Brain microvascular endothelial cell (primary cell): ENCODE data around the gene YTHDF1.
"Not testable (repeated sequence)": the region's sequence is repeated elsewhere in the genome, so short reads cannot be mapped to it uniquely, and the experiment has no call there.

Source experiments
- DNase-seq: peaks from one replicate; pipeline ENCODE4 v3.0.0-alpha.2; 2020
- H3K27ac ChIP-seq: fragments of 250-450 bp; sonication (Bioruptor Pico); 2 replicates; pipeline ENCODE4 v1.5.1; 2020; ENCODE audit warnings: mild to moderate bottlenecking, moderate library complexity
- H3K27me3 ChIP-seq: fragments of 250-450 bp; sonication (Bioruptor Pico); replicated peaks from 2 replicates; pipeline ENCODE4 v1.5.1; 2020; ENCODE audit warnings: mild to moderate bottlenecking
- H3K36me3 ChIP-seq: fragments of 250-450 bp; sonication (Bioruptor Pico); replicated peaks from 2 replicates; pipeline ENCODE4 v1.5.1; 2020; ENCODE audit warnings: mild to moderate bottlenecking
- H3K4me3 ChIP-seq: 2 replicates; pipeline ENCODE4 v1.5.1; 2011; ENCODE audit warnings: low read depth, mild to moderate bottlenecking, control low read depth, low read length, moderate library complexity
- in situ Hi-C: cut with HindIII; loops from 2 replicates; pipeline ENCODE4 v1.10.0; 2017; ENCODE audit warnings: low sequenced_read_pairs, low pct_ligation_motif_present
- TF ChIP-seq, protein P1 (sequence below): IDR thresholded peaks from 2 replicates; pipeline ENCODE4 v1.5.1; 2011; ENCODE audit warnings: low read depth, mild to moderate bottlenecking, moderate library complexity, low read length, control low read depth, inconsistent platforms; ENCODE audit errors: missing control alignments

YTHDF1 gene

DNA sequence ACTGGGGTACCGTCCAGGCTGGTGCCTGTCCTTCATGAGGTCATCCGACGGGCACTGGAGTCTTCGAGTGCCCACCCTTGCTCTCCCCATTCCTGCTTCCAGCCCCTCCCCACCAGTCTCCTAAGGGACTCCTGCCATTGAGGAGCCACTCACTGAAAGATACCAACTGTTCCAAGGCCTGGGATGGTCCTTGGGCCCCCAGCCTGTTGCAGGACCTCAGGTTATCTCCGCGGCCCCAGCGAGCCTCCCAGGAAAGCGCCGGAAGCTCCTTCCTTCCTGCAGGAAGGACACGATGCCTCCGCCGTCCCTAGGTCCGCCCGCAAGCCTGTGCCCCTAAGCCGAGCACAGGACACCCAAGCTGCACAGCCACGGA lies 37.1 kb upstream of the YTHDF1 start:
- TF ChIP-seq, protein P1, sequence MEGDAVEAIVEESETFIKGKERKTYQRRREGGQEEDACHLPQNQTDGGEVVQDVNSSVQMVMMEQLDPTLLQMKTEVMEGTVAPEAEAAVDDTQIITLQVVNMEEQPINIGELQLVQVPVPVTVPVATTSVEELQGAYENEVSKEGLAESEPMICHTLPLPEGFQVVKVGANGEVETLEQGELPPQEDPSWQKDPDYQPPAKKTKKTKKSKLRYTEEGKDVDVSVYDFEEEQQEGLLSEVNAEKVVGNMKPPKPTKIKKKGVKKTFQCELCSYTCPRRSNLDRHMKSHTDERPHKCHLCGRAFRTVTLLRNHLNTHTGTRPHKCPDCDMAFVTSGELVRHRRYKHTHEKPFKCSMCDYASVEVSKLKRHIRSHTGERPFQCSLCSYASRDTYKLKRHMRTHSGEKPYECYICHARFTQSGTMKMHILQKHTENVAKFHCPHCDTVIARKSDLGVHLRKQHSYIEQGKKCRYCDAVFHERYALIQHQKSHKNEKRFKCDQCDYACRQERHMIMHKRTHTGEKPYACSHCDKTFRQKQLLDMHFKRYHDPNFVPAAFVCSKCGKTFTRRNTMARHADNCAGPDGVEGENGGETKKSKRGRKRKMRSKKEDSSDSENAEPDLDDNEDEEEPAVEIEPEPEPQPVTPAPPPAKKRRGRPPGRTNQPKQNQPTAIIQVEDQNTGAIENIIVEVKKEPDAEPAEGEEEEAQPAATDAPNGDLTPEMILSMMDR = no peak
- in situ Hi-C loops = no loop called here
- Histone ChIP-seq H3K27me3 (peaks cover 36% of the 10 kb centered on the region), H3K4me3 (no peak overlapping the region), H3K36me3 (no peaks in the 10 kb centered on the region), H3K27ac (no peak overlapping the region)
- DNase-seq = no peak

DNA sequence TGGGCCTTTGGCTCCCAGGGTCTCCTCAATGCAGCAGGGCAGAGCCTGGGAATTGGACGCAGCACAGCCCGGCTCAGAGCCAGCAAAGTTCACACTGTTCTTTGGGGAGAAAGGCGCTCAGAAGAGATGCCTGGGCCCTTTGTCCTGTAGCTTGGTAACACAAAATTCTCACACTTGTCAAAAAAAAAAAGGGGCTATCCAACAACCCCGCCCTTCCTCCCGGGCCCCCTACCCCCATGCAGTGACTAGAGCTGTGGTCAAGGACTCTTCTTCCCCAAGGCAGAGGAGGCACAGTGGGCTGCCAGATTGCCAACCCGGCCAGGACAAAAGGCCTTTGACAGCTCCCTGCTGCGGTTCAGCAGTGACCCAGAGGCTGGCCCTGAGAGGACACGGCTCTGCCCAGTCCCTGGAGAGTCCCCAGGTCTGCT lies 36.4 kb upstream of the YTHDF1 start:
- TF ChIP-seq, protein P1 = no peak
- Histone ChIP-seq H3K36me3 (no peaks in the 10 kb centered on the region), H3K27ac (no peak overlapping the region), H3K4me3 (no peak overlapping the region), H3K27me3 (peaks cover 36% of the 10 kb centered on the region)
- DNase-seq = no peak
- in situ Hi-C loops = no loop called here

DNA sequence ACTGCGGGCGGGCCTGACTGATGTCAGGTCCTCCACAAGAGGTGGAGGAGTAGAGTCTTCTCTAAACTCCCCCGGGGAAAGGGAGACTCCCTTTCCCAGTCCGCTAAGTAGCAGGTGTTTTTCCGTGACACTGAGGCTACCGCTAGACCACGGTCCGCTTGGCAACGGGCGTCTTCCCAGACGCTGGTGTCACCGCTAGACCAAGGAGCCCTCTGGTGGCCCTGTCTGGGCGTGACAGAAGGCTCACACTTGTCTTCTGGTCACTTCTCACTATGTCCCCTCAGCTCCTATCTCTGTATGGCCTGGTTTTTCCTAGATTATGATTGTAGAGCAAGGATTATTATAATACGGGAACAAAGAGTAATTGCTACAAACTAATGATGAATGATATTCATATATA lies 35.4 kb upstream of the YTHDF1 start:
- H3K36me3 ChIP-seq, in situ Hi-C loops, H3K27ac ChIP-seq, H3K4me3 ChIP-seq: not testable (repeated sequence)
- peaks cover 46% of the 10 kb centered on the region for H3K27me3 ChIP-seq
- DNase-seq = peak; percentile 9
- TF ChIP-seq, protein P1 = peak; percentile 42

GRCh38 chr20:63249891-63250290 lies 34.0 kb upstream of the YTHDF1 start:
- Histone ChIP-seq H3K36me3 (no peaks in the 10 kb centered on the region), H3K4me3 (no peak overlapping the region), H3K27ac (no peak overlapping the region), H3K27me3 (peaks cover 37% of the 10 kb centered on the region)
- in situ Hi-C loops = no loop called here
- no peak for DNase-seq
- TF ChIP-seq, protein P1 = no peak

DNA sequence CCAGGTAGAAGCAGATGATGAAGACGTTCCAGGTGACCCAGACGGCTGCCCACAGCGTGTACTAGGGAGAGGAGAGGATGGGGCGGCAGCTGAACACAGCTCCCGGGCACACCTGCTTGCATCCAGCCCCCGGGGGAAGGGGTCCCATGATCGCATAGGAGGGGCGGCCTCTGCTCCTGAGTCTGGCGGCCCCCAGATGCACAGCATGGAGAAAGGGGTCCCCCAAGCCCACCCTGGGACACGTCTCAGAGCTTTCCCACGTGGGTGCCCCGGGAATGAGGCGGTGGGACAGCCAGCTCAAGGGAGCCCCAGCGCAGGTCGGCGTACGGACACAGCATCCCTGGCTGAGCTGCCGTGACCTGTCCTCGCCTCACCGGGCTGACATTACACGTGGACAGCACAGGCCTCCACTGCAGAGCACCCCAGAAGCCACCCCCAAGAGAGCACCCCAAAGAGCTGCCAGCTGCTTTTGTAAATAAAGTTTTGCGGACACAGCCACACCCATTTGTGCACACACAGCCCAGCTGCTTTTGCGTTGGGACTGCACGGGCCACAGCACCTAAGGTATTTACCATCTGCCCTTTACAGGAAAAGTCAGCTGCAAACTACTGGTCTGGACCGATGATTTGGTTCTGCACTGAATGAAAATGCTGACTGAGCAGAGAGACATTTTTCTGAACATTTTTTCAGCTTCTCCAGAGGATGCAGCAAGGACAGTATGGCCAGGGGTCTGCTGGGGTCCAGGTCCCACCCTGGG lies 33.1 kb upstream of the YTHDF1 start:
- H3K36me3 ChIP-seq = no peaks in the 10 kb centered on the region
- no peak overlapping the region for H3K4me3 ChIP-seq
- no peak overlapping the region for H3K27ac ChIP-seq
- TF ChIP-seq, protein P1 = no peak
- no peak for DNase-seq
- in situ Hi-C loops = no loop called here
- peaks cover 31% of the 10 kb centered on the region for H3K27me3 ChIP-seq
